HG02763 (cell line): Measurements from ENCODE around the gene TUBA3D.
A peak's percentile ranks its signal among the peaks of the same experiment; 100 is the strongest.
"Not testable (repeated sequence)": the region's sequence is repeated elsewhere in the genome, so short reads cannot be mapped to it uniquely, and the experiment has no call there.

Experiments
- ATAC-seq: cut with Tn5 transposase; IDR thresholded peaks from one replicate; pipeline ENCODE4 v1.9.1; 2021; ENCODE audit warnings: mild to moderate bottlenecking, moderate library complexity; ENCODE audit not compliant: unreplicated experiment

Gene TUBA3D

GRCh38 chr2:131511969-131512870, 36.3 kb downstream of the TUBA3D start:
- ATAC-seq = not testable (repeated sequence)

- peak; percentile 63 for ATAC-seq
Observed at GRCh38 chr2:131514408-131515166, 38.7 kb downstream of the TUBA3D start.

GRCh38 chr2:131515235-131515634, 39.3 kb downstream of the TUBA3D start:
- not testable (repeated sequence) for ATAC-seq

DNA sequence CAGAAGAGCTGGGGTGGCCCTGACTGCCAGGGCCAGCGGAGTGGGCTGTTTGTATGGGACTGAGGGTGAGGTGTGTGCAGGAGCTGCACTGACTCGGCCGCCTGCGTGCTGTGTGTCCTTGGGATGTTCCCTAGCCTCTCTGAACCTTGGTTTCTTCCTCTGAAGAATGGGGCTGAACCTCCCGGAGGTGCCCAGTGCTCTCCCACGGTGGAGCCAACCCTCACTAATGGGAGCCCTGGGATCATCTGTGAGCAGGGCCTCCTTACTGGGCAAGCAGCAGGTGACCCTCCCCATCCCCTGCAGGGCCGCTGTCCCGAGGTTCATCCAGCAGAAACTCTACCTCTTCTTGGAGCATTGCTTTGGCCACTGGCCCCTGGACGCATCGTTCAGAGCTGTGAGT, 40.1 kb downstream of the TUBA3D start:
- no peak for ATAC-seq

DNA sequence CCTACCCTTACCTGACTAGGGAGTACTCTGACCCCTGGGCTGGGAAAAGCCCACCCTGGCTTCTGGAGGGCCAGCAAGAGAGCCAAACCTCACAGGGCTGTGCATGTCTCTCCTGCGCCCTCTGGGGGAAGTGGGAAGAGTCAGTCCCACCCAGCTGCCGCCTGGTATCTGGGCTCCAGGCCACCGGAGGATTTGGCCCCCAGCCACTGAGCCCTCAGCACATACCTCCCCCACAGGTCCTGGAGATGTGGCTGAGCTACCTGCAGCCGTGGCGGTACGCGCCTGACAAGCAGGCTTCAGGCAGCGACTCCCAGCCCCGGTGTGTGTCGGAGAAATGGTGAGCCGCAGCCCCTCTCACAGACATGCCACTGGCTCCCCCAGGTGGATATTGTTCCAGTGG, 40.7 kb downstream of the TUBA3D start:
- ATAC-seq = not testable (repeated sequence)

GRCh38 chr2:131517106-131517831, 41.4 kb downstream of the TUBA3D start:
- ATAC-seq = no peak

GRCh38 chr2:131517856-131518255, 41.9 kb downstream of the TUBA3D start:
- ATAC-seq = not testable (repeated sequence)

DNA sequence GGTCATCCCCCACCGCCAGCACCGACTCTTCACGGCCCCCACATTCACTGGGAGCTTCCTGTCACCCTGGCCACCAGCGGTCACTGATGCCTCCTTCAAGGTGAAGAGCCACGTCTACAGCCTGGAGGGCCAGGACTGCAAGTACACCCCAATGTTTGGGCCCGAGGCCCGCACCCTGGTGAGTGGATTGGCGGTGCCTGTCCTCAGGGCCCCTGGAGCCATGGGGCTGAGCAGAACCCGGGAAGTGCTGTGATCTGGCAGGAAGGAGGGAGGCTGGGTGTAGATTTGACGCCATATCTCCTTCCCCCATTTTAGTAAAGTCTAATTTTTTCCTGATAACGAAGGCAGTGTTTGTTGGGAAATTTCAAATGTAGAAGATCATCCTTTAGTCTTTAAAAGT, 42.6 kb downstream of the TUBA3D start:
- ATAC-seq = not testable (repeated sequence)

GRCh38 chr2:131519466-131519865, 43.5 kb downstream of the TUBA3D start:
- ATAC-seq = no peak

DNA sequence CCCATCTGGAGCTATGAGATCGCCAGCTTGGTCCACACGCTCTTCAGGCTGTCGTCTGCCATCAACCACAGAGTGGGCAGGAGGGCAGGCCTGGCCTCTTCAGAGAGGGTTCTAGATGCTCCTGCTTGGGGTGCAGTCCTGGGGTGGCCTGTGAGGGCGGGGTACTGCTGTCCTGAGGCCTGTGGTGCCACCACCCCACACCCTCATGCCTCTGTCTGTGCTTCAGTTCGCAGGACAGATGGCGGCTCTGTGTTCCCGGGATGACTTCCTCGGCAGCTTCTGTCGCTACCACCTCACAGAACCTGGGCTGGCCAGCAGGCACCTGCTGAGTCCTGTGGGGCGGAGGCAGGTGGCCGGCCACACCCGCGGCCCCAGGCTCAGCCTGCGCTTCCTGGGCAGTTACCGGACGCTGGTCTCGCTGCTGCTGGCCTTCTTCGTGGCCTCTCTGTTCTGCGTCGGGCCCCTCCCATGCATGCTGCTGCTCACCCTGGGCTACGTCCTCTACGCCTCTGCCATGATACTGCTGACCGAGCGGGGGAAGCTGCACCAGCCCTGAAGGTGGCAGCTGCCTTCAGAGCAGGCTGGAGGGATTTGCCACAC, 44.1 kb downstream of the TUBA3D start:
- ATAC-seq = not testable (repeated sequence)

GRCh38 chr2:131520526-131520925, 44.6 kb downstream of the TUBA3D start:
- no peak for ATAC-seq

DNA sequence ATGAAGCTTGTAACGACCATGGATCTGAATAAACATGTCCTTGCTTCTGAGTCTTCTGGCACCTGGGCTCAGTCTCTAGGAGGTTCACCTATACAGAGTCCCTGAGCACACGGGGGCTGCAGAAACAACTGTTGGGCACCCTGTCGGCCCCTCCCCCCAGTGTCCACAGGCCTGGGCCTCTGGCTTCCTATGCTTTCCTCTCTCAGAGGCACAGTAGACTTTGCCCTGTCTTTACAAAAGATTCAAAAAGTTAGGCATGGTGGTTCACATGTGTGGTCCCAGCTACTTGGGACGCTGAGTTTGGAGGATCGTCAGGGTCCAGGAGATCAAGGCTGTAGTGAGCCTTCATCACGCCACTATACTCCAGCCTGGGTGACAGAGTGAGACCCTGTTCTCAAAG, 45.6 kb downstream of the TUBA3D start:
- not testable (repeated sequence) for ATAC-seq

GRCh38 chr2:131521961-131522781, 46.3 kb downstream of the TUBA3D start:
- no peak for ATAC-seq

GRCh38 chr2:131525256-131525655, 49.3 kb downstream of the TUBA3D start:
- not testable (repeated sequence) for ATAC-seq

- ATAC-seq = peak; percentile 94
Observed at GRCh38 chr2:131527131-131528001, 51.4 kb downstream of the TUBA3D start, which contains the start of gene CCDC74A. CCDC74A (plus strand) TSS chr2:131527888; CDS start chr2:131527971, 83 bp downstream.

DNA sequence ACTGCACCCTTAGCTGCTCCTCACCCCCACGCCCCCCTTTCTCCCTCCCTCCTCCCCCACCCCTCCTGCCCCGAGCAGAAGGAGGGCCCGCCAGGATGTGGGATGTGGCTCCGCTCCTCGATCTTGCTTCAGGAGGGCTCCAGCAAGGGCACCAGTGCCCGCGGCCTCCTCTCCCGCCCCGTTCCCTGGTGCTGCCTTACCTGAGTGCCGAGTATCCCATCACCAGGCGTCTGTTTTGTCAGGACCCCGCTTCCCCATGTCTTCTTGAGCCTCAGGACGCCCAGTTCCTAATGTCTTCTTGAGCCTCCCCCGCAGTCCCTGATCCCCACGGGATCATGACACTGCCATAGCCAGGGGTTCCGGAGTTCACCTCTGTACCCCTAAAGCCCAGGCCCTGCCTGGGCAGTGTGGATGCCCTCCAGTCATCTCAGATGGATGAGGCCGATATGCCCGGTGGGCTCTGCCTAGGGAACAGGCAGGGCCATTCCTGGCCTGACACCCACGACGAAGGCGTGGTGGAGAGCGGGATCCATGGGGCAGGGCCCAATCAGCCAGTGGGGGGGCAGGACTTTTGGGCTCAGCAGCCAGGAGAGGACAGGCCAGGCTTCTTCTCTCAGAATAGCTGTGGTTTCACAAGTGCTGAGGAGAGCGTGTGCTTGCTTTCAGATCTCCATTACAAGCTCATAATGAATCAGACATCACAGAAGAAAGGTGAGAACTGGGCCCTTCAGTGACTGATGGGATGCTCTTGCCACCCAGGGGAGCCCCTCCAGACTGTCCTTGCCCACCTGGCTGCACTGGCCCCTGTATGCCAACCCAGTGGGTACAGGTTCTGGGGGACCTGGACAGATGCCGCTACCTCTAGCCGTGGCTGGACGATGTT, 53.3 kb downstream of the TUBA3D start:
- peak; percentile 50 for ATAC-seq

DNA sequence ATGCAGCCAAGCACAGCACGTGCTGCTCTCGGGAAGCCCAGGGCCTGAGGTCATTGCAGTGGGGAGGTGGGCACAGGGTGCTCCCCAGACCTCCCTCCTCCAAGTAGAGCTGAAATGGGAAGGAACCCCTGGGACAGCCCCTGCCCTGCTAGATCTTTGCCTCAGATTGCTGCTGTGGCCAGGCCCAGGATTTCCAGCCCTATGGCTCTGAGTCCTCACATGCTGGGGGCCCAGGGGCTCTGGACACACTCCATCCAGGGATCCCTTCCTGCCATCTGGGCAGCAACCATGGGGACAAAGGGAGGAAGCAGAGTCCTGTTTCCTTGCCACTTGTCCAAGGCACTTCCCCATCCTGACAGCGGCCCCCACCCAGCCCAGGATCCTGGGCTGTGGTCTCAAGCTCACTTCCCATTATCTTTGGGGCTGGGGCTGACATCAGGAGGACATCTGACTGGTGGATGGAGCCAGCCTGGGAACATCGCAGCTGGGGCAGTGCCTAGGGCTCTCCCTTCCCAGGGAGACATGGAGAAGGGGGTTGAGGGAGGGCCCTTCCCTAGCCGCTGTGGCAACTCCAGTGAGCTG, 54.0 kb downstream of the TUBA3D start:
- not testable (repeated sequence) for ATAC-seq
